KBM-7 (cell line): ENCODE results near the gene LNPEP.

Source experiments
- DNase-seq: peaks from one replicate; pipeline ENCODE4 v3.0.0-alpha.2; 2015
- in situ Hi-C: fragments of 300-500 bp; cut with MboI; formaldehyde crosslinking; loops from 2 replicates; pipeline ENCODE4 v1.14.3; 2020; ENCODE audit warnings: low sequenced_read_pairs, low pct_unique_long_range_greater_than_20kb, mixed read lengths

LNPEP gene

DNA sequence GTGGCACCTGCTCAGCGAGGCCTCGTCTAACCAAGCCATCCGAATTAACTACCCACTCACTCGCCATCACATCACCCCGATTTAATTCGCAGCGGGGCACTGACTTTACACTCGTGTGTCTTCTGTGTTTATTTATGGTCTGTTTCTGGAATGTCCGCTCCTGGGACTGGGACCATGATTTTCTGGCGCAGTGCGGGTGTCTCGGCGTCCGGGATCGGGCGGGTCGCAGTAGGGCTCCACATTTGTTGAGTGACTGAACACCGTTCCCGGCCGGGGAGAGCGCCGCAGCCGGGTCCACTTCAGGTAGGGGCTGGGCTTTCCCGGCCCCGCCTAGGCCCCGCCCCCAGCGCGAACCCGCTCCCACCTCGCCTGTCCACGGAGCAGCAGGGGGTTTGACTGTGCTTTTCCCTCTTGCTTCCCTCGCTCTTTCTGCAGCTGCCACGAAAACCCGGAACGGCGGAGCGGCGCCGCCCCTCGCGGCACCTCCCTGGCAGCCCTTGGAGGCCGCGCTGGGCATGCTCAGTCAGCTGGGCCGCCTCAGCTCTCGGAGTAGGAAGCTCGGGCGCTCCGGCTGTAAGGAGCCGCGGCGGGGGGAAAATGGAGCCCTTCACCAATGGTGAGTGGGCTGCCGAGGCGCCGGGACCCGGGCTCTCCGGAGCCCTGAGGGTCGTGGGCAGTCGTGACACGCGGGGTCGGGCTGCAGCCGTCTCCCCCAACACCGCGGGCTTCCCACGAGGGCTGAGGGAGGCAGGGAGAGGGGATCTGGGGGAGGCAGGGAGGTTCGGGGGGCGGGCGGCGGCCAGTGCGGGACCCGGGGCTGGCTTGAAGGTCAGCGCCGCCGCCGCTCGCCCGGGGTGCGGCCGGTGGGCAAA is at the start of gene LNPEP:
Gene LNPEP, plus strand, starts transcription at position 522 of the 872 bp plus-strand sequence. Its CDS starts 76 bp downstream, at position 598.
- DNase-seq: peak; percentile 99
- in situ Hi-C loops: no loop called here

DNA sequence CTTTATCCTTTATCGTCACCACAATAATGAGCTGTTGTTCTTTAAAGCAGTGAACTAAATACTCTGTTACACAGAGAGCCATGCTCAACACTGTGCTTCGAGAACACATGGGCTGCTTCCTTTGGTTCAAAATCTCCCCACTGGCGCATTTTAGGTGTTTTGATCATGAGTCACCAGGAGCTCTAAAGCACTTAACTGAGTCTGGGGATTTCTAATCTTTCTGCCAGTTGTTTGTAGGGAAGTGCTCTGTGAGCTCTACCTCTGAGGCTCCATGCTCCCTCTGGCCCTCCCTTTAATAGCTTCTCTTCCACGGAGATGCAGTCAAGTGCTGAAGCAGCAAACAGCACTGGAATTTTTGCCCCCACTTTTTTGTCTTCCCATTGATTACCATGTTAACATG is 42.5 kb upstream of the LNPEP start:
- in situ Hi-C loops: no loop called here

DNA sequence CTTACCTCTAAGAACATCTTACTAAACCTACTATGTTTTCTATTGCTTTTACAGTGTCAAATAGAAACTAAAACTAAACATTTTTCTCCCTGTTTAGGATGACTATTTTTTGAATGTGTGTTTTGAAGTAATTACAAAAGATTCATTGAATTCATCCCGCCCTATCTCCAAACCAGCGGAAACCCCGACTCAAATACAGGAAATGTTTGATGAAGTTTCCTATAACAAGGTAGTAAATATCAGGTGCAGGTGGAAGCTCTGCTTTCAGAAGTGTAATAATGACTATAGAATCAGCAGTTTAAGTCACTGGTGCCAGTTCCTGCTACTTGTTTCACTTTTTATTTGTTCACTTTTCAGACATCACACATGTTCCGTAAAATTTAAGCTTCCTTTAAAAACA is 39.6 kb upstream of the LNPEP start:
- in situ Hi-C loops: no loop called here
- DNase-seq: no peak

More for the DNA sequence above, 42.5 kb upstream of the LNPEP start:
- no peak for DNase-seq

DNA sequence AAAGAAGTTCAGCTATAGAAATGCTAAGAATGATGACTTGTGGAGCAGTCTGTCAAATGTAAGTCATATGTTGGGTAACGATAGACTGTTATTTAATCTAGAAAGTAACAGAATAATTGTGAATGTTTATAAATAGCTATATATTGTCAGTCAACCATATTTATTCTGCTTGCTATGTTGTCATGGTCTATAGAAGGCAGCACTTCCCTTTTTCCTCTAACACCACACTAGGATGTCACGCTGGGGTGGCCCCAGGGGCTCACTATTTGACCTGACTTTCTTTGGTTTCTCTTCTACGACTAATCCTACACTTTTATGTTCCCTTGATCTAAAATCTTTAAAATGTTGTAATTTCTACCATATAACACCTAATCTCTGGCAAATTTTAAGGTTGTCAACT is 39.1 kb upstream of the LNPEP start:
- in situ Hi-C loops: no loop called here
- DNase-seq: peak; percentile 84

DNA sequence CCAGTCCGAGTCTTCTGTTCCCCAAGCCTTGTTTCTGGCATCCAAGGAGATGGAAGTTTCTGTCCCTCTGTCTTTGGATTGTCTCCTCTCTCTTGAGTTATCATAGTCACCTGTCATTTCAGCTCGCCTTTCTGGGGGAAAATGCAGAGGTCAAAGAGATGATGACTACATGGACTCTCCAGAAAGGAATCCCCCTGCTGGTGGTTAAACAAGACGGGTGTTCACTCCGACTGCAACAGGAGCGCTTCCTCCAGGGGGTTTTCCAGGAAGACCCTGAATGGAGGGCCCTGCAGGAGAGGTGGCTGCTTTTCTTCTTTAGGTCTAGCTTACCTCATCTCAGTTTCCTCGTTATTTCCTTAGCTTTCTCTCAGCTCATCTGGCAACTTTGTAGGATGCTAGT is 34.5 kb upstream of the LNPEP start:
- no peak for DNase-seq
- in situ Hi-C loops: no loop called here

DNA sequence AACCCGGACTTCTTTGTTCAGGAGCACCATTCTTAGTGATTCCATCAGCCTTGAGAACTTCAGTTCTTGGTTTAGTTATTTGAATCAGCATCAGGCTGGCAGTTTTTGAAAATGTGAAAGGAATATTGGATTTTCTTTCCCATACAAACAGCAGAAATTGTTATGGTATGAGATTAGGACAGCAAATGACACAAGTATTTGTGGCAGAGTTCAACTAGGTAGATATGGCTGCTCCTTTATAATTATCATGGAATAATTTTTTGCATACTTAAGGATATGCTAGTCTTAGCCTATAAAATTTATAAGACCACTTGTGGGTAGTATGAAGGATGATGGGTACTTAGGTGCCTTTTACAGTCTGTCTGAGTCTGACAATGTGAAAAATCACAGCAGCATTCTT is 34.0 kb upstream of the LNPEP start:
- in situ Hi-C loops: no loop called here
- no peak for DNase-seq

DNA sequence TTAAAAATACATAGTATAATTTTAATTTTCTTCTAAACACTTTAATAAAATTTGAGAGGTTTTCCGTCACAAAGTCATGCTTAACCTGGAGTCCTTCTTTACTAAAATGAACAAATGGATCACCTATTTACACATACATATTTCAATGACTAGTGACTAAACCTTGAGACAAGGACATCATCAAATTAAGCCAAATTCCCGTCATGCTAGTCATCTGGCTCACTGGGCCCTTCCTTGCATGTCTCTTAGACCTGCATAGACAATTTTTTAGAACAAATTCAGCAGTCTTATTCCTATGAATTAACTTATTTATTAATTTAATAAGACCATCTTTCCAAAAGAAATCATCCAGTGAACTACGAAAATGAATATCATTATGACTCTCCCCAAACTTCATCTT is 33.0 kb upstream of the LNPEP start:
- in situ Hi-C loops: no loop called here
- no peak for DNase-seq

DNA sequence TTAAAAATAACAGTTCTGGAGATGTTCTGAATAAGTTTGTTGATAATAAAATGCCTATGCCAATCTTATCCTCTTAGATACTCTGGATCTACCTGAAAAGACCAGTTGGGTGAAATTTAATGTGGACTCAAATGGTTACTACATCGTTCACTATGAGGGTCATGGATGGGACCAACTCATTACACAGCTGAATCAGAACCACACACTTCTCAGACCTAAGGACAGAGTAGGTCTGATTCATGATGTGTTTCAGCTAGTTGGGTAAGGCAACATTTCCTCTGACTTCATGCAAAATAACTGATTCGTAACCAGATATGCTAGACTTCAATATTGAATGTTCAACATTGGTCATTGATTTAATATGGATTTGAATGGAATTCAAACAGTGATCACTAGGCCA is 32.6 kb upstream of the LNPEP start:
- in situ Hi-C loops: no loop called here
- no peak for DNase-seq

DNA sequence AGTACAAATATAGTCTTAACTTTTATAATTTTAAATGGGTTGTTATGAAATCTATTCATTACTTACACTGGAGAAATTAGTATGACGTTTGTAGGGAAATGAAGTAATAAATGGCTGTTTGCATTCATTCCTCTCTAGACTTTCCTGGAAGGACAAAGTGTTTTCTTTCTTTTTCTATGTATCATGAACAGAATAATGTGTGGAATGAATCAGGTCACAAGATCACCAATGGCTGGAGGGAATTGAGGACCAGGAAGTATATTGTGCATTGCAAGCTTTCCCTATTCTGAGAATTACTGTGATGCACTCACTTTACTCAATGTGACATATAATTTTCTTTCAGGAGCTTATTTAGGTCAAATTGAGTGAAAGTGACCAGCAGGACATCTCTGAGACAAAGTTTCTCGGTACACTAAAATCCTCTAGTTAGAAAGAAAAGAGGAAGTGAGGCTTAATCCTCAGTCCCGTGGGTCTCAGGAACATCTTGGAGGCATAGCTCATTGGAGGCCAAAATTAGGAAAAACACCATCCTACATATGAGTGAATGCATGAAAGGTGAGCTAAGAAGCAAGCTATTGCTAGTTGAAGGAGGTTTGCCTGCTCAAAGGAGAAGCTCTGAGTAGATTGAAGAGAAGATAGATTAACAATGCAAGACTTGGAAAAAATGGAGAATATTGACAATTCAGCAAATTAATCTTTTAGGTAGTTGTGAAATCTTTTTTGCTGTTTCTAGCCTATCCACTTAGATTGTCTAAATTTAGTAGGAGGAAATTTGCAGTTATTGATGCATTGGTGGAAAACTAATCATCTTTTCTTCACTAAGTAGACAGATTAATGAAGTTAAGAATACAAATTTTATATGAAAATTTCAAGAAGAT is 31.6 kb upstream of the LNPEP start:
- peak; percentile 40 for DNase-seq
- in situ Hi-C loops: no loop called here

DNA sequence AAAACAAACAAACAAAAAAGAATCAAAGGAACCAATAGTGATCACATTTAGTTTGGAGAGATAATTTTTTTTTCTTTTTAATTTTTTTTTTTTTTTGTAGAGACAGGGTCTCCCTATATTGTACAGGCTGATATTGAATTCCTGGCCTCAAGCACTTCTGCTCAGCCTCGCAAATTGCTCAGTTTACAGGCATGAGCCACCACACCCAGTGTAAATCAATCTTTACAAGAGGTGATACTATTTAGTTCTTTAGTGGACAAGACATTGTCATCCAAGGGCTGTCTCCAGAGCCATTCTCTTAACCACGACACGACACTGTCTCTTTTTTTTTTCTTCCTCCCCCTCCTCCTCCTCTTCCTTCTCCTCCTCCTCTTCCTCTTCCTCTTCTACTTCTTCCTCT is 30.0 kb upstream of the LNPEP start:
- DNase-seq: no peak
- in situ Hi-C loops: no loop called here

DNA sequence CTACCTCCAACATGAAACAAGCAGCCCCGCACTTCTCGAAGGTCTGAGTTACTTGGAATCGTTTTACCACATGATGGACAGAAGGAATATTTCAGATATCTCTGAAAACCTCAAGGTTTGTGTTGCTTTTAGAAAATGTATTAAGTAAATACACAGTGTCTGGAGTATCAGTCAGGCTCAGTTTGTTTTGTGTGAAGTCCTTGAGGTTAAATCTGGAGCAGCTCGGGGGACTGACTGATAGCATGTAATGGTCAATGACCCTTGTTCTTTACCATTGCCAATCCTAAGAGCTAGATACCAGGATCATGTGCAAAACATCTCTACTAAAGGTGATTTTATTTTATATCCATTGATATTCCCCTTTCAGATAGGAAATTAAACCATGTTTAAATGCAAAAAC is 26.9 kb upstream of the LNPEP start:
- no peak for DNase-seq
- in situ Hi-C loops: no loop called here

DNA sequence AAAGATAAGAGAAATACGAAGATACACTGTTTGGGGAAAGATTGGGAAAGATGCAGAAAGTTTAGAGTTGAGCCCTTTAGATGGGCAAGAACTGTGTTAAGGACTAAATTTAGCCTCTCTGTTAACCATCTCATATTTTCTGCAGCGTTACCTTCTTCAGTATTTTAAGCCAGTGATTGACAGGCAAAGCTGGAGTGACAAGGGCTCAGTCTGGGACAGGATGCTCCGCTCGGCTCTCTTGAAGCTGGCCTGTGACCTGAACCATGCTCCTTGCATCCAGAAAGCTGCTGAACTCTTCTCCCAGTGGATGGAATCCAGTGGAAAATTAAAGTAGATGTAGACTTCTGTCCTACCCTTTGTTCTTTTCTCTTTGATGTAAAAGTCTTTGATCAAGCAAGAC is 26.4 kb upstream of the LNPEP start:
- no peak for DNase-seq
- in situ Hi-C loops: no loop called here

DNA sequence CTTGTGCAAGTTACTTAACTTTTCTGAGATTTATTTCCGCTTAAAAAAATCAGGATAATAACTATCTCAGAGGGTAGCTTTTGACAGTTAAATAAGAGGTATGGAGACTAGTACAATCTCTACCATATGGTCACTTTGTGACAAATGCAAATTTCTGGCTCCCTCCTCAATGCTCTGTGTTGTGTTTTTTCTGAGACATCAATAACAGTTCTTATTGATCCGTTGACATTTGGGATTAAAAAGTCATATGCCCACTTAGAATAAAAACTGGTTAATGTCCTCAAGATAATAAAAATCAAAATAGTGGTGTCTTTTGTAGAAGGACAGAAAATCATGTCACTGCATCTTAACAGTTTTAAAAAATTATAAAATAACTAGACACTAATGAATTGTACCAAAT is 24.7 kb upstream of the LNPEP start:
- in situ Hi-C loops: no loop called here
- DNase-seq: no peak

DNA sequence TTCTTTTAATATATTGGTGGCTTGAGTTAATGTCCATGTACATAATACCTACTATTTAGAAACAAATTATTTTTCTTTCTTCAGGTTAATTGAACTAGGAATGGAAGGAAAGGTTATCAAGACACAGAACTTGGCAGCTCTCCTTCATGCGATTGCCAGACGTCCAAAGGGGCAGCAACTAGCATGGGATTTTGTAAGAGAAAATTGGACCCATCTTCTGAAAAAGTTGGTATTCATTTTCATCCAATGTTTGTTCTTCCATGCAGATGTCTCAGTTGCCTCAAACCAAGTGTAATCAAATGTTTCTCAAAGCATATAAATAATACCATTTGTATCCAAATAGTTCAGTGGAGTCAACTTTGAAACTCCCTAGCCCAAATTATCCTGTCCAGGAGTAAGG is 22.6 kb upstream of the LNPEP start:
- in situ Hi-C loops: no loop called here
- DNase-seq: no peak

DNA sequence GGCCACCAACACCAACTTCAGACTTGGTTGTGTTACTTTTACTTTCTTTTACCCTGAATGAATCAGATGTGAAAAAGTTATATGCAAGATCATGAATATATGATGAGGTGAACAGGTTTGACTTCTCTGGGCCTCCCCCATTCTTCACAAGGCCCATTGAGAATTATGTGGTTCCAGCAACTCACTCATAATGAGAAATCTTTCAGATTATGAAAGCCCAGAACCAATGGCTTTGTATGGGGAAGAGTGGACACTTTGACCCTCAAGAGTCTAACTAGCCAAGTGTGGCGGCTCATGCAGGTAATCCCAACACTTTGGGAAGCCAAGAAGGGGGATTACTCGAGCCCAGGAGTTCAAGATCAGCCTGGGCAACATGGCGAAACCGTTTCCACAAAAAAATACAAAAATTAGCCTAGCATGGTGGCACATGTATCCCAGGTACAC is 16.1 kb upstream of the LNPEP start:
- in situ Hi-C loops: no loop called here
- no peak for DNase-seq

DNA sequence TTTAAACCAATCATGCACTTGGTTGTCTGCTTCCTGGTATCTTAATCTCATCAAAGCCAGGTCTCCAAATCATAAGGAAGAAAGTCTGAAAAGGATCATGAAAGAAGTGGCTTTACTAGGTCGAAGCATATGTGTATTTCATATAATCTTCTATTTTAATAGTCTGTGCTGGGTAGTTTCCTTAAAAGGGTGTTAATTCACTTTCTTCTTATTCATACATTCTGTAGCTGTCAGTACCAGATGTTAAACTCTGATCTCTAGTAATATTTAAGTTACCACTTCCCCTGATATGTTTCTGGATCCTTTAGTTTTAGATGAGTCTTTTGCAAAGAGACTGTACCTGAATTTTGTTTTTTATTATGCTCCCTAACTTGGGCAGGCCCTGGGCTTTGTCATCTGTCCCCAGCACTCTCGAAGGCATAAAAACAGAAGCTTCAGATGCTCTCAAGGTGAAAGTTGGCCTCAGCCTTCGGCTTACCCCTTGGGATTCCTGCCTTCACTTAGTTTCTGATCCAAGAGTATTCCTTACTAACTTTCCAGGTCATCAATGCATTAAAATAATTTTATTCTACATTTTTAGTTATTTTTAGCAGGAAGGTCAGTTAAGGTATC is 15.0 kb upstream of the LNPEP start:
- no peak for DNase-seq
- in situ Hi-C loops: no loop called here

DNA sequence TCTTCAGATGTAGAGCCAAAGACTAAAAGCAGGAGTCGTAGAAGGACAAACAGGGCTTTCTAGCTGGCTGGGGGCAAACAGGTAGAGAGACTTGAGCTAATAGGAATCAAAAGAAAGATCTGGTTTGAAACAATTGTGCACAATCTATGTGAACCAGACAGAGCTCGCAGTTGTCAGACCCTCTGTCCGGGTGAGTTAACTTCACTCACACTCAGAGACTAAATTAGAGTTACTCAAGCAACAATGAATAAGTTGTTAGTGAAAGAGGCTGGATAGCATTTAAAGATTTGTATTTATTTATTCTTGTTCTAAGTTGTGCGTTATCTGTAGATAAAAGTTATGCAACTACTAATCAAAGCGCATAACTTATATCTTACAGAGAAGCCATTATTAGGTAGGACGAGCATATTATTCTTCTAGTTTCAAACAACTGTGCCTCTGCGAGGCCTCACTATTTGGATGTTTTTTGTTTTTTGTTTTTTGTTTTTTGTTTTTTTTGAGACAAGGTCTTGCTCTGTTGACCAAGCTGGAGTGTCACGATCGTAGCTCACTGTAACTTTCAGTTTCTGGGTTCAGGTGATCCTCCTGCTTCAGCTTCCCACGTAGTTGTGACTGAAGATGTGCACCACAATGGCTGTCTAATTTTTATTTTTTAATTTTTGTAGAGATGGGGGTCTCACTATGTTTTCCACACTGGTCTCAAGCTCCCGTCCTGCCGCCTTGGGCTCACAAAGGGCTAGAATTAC is 13.2 kb upstream of the LNPEP start:
- no peak for DNase-seq
- in situ Hi-C loops: no loop called here

DNA sequence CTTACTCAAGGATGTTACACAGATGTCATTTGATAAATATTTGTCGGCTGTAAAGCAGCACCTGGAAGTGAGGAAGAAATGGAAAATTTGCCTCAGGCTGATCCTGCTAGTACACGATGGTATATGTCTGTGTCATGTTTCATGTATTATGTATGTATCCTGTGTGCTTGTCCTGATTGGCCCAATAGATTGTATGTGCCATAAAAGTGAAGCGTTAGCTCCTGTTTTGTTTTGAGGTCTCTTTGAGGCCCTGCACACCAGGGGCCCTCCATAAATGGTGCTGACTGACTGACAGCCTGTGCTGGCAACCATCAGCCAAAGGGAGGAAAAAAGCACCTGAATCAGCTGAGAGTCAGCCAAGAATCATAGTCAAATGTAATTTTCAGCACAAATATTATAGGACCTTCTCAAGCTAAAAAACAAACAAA is 11.8 kb upstream of the LNPEP start:
- in situ Hi-C loops: no loop called here
- DNase-seq: no peak

DNA sequence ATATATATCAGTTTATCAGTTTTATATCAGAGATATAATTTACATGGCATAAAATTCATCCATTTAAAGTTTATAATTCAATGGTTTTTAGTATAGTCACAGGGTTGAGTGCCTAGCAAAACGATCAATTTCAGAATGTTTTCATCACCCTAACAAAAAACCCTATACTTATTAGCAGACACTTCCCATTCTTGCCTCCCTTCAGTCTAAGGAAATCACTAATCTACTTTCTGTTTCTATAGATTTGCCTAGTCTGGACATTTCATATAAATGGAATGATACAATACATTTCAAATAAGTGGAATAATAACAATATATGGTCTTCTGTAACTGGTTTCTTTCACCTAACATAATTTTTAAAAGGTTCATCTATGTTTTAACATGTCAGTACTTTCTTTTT is 9.6 kb upstream of the LNPEP start:
- in situ Hi-C loops: no loop called here

More for the DNA sequence above, 9.6 kb upstream of the LNPEP start:
- no peak for DNase-seq
